ENCODE data around the gene S100A1.

GRCh38 chr1:153643100-153643499 lies 14.9 kb downstream of the S100A1 start:
- TF ChIP-seq POLR2AphosphoS5 (IDR thresholded peaks at IDR 0.05; ENCODE audit: low read depth, low read length) (no peak), POLR2A (IDR thresholded peaks at IDR 0.05; ENCODE audit: low read depth, low read length) (no peak), TAF1 (IDR thresholded peaks at IDR 0.05; ENCODE audit: low read depth, low read length) (no peak)
